ENCODE results near the gene TOR1AIP2.
"Not testable (repeated sequence)": the region's sequence is repeated elsewhere in the genome, so short reads cannot be mapped to it uniquely, and the experiment has no call there.

Gene TOR1AIP2

DNA sequence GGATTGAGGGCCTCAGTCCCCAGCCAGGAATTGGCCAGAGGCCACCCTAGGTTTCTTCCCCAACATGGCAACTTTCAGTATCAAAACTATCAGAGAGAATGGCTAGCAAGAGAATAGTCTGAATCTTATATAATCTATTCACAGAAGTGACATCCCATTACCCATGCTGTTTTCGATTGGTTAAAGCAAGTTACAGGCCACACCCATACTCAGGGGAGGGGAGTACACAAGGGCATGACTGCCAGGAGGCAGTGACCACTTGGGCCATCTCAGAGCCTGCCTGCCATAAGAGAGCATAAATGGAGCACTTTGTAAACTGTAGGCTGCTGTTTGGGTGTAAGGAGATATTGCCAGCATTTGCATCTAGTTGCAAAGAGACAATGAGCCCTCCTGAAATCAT lies 69.1 kb downstream of the TOR1AIP2 start:
- no peak for FAIRE-seq
- no peak for DNase-seq (ENCODE audit: low spot score)

DNA sequence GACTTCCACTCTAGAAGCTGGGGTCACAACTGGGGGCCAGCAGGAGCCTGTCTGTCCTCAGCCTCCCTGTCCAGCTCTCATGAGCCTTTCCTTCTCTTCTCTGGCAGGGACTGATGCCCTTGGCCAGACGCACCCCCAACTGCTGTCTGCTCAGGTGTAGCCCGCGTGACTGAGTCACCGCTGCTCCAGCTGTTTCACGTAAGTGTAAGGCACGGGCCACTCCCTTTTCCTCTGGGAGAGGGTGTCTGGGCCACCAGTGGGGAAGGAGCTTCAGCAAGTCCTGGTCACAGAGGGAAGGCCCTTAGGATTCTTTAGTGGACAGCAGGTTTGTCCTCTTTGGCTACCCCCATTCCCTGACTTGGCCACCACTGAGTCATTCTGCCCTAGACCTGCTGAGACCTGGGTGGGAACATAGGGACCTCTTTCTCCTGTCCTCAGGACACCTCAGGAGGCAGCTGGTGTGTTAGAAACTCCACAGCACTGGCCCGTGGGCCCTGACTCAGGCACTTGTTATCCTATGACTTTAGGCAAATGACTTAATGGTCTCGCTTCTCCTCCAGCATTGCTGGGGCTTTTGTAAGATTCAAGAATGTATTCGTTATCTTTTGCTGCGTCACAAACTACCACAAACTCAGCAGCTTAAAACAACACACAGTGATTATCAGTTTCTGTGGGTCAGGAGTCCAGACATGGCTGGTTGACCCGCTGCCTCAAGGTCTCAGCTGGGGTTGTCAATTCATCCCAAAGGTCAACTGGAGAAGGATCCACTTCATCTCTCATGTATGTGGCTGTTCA lies 69.7 kb downstream of the TOR1AIP2 start:
- DNase-seq (ENCODE audit: low spot score), result no peak
- no peak for FAIRE-seq

DNA sequence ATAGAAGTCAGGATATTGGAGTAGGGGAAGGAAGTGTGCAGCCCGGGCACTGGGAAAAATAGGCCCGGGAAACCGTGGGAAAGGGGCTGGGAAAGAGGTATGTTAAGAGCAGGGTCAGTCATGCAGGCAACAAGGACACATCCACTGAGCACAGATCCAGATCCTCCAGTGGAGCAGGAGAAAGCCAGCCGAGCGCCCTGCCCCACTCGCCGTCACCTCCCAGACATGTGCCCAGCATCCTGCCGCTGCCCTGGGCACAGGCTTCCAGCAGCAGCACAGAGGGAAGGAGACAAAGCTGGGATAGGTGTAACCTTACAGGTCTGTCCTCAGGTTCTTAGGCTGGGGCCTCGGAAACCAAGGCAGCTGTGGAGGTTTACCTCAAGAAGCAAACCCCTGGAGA lies 70.3 kb downstream of the TOR1AIP2 start:
- DNase-seq (ENCODE audit: low spot score) (no peak), FAIRE-seq (no peak)

DNA sequence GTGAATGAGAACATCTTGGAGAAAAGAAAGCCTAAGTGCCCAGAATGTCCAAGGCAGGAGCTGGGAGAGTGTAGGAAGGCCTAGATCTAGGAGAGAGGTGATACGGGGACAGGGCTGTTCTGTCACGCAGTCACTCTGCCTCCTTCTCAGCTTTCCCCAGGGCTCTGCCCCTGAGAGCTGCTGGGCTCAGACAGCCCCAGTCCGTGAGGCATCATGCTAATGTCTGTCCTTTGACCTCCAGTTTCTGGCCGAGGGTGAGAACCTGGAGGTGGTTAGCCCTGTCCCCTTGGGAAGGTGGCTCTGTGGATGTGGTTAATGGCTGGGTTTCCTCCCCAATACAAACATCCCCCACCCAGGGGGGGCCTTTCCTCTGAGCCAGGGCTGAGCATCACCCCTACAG lies 71.3 kb downstream of the TOR1AIP2 start:
- FAIRE-seq, result no peak
- DNase-seq (ENCODE audit: low spot score), result no peak

GRCh38 chr1:179805291-179806195 lies 72.1 kb downstream of the TOR1AIP2 start:
- FAIRE-seq (no peak), DNase-seq (ENCODE audit: low spot score) (no peak)

DNA sequence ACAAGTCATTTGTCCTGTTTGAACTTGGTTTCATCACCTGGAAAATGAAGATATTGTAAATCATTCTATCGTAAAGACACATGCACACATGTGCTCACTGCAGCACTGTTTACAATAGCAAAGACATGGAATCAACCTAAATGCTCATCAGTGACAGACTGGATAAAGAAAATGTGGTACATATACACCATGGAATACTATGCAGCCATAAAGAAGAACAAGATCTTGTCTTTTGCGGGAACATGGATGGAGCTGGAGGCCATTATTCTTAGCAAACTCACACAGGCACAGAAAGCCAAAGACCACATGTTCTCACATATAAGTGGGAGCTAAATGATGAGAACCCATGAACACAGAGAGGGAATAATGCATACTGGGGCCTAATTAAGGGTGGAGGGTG lies 73.2 kb downstream of the TOR1AIP2 start:
- FAIRE-seq; DNase-seq (ENCODE audit: low spot score): not testable (repeated sequence)

DNA sequence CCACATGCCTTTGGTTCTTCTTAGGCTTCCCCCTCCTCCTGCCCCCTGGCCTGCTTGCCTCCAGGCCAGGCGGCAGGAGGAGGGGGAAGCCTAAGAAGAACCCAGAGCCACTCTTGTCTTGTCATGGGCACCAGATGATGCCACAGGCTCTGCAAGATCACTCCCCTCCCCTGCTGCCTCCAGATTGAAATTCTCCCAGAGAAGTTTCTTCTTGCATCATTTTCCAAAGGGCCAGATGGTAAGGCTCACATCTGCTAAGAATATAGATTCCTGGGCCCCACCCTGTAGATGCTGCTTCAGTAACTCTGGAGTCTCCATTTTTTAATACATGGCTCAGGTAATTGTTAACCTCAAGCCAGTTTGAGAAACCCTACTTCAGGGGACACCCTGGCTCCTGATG lies 73.7 kb downstream of the TOR1AIP2 start:
- FAIRE-seq (no peak), DNase-seq (ENCODE audit: low spot score) (no peak)

DNA sequence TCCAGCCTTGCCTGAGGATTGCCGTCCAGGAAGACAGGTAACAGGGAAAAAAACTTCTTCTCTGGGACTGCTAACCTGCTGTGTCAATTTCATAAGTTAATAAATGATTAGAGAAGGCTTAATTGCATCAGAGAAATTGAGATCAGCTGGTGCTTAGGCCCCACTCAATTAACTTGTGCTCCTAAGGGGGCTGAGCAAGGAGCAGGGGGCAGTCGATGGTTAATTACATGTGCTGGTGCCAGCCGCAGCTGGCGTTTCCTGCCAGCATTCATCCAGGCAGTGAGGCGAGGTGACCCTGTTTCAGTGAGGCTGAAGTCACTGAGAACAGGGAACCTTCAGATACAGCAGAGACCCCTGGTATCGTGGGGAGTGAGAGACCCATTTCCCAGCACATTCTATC lies 74.5 kb downstream of the TOR1AIP2 start:
- DNase-seq (ENCODE audit: low spot score) (no peak), FAIRE-seq (no peak)

DNA sequence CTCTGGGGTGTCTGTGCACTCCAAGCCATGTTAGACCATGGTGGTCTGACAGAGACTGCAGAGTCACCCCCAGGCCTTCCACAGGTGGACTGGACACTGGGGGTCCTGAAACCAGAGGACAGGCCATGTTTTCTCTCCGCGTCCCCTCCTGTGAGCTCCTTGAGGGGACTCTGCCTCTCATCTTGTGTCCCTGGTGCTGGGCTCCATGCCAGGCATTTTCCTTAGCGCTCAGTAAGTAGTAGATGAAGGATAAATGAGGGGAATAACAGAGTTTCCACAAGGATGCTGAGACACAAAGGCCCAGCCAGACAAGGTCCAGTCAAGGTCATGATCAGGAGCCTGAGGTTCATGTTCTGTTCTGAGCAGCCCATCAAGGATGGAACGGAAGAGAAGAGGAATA lies 77.1 kb downstream of the TOR1AIP2 start:
- no peak for FAIRE-seq
- DNase-seq (ENCODE audit: low spot score), result no peak

DNA sequence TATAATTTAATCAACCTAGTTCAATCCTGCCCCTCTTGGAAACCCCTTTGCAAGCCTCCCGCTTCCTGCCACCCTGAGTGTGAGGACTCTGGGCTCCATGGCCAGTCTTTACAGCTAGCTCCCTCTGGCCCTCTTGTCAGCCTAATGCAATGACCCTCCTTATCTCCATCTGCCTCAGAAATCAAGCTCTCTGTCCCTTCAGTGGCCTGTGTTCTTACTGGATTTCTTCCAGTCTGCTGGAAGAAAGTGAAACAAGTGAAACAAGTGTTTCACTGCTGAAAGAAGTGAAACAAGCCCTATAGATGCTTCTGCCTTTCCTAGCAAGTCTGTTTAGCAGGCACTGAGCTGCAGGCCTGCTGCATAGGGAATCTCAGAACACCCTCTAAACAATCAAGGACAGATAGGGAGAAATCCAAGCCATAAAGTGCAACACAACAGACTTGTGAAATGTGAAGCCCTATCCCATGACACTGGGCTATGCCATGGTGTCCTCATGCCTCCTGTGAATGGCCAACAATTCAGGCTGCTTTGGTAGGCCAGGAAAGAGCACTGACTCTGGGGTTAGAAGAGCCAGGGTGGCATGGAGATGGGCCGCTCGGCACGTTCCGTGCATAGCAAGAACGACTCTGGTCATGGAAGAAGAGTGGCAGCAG lies 78.6 kb downstream of the TOR1AIP2 start:
- FAIRE-seq (no peak), DNase-seq (ENCODE audit: low spot score) (no peak)

- FAIRE-seq, result no peak
- DNase-seq (ENCODE audit: low spot score), result no peak
Measured at GRCh38 chr1:179798213-179798863, 79.3 kb downstream of the TOR1AIP2 start.

DNA sequence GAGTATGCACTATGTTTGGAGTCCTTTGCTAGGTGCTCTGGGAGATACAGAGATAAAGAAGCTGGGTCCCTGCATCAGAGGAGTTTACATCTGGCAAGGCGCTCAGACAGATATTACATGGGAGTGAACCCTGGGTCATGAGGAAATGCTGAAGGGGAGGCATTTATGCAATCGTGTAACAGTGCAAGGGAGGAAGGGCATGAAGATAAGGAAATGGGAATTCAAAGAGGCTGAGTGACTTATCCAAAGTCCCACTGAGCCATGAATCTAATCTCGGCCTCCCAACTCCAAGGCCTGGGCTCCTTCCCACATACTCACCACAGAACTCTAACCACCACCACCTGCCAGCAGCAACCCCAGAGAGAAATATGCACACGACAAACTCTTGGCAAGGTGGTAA lies 82.9 kb downstream of the TOR1AIP2 start:
- FAIRE-seq (no peak), DNase-seq (ENCODE audit: low spot score) (peak; percentile 18)

DNA sequence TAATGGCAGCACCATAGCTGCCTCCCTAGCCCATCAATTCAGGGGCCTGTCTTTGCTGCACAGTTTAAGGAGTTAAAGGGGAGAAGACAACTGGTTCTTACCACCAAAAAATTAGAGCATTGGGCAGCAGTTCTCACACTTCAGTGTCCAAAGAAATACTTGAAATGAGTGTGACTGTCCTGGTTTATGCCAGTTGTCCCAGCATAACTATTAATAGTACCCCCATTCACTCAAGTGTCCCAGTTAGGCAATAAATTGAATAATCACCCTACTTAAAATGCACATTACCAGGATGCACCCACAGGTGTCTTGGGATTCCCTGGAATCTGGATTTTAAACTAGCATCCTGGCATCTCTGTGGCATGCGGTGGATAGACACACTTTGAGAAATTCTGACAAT lies 83.5 kb downstream of the TOR1AIP2 start:
- FAIRE-seq, result no peak
- DNase-seq (ENCODE audit: low spot score), result no peak

GRCh38 chr1:179793281-179793680 lies 84.3 kb downstream of the TOR1AIP2 start:
- FAIRE-seq (no peak), DNase-seq (ENCODE audit: low spot score) (no peak)
